Smooth muscle cell (in vitro differentiated cells): ENCODE results near the gene ACBD7. TPM values are rescaled to one million over a fixed set of nuclear protein-coding genes. Genes with fewer than 3 reads are reported as not detected.

ENCODE experiments used
- DNase-seq: peaks from one replicate; lab custom pipeline; 2025; ENCODE audit not compliant: unreplicated experiment; lab: John Stamatoyannopoulos, UW
- H2AFZ ChIP-seq: fragments of 200-600 bp; sonication (generic); 2 replicates; pipeline ENCODE4 v1.6.0; 2016; ENCODE audit warnings: antibody characterized with exemption, low read depth, mild to moderate bottlenecking
- H3F3A ChIP-seq: fragments of 200-600 bp; sonication (generic); 2 replicates; pipeline ENCODE4 v1.6.0; 2017; ENCODE audit warnings: antibody characterized with exemption, low read depth
- H3K27ac ChIP-seq: fragments of 200-600 bp; sonication (generic); 2 replicates; pipeline ENCODE4 v1.5.1; 2016; ENCODE audit warnings: low read depth, mild to moderate bottlenecking
- H3K27me3 ChIP-seq: fragments of 200-600 bp; sonication (generic); 2 replicates; pipeline ENCODE4 v1.6.1; 2016; ENCODE audit warnings: low read depth, mild to moderate bottlenecking
- H3K36me3 ChIP-seq: fragments of 200-600 bp; sonication (generic); 2 replicates; pipeline ENCODE4 v1.5.1; 2016; ENCODE audit warnings: low read depth
- H3K4me1 ChIP-seq: fragments of 200-600 bp; sonication (generic); 2 replicates; pipeline ENCODE4 v1.5.1; 2016; ENCODE audit warnings: low read depth
- H3K4me2 ChIP-seq: fragments of 200-600 bp; sonication (generic); 2 replicates; pipeline ENCODE4 v1.6.0; 2016; ENCODE audit warnings: mild to moderate bottlenecking
- H3K4me3 ChIP-seq: fragments of 200-600 bp; sonication (generic); 2 replicates; pipeline ENCODE4 v1.5.1; 2016; ENCODE audit warnings: mild to moderate bottlenecking
- H3K79me2 ChIP-seq: fragments of 200-600 bp; sonication (generic); 2 replicates; pipeline ENCODE4 v1.6.0; 2016; ENCODE audit warnings: low read depth, mild to moderate bottlenecking
- H3K9ac ChIP-seq: fragments of 200-600 bp; sonication (generic); 2 replicates; pipeline ENCODE4 v1.6.0; 2016; ENCODE audit warnings: low read depth
- H3K9me3 ChIP-seq: fragments of 200-600 bp; sonication (generic); replicated peaks from 2 replicates; pipeline ENCODE4 v1.5.1; 2016; ENCODE audit warnings: low read depth
- H4K20me1 ChIP-seq: fragments of 200-600 bp; sonication (generic); 2 replicates; pipeline ENCODE4 v1.6.0; 2016; ENCODE audit warnings: low read depth
- CTCF ChIP-seq: fragments of 200-600 bp; sonication (generic); IDR thresholded peaks from 2 replicates; pipeline ENCODE4 v1.5.1; 2017; ENCODE audit warnings: borderline replicate concordance, mild to moderate bottlenecking, antibody characterized with exemption; ENCODE audit not compliant: insufficient read depth, poor library complexity, severe bottlenecking
- WGBS: methylation state at CpG from one replicate; pipeline ENCODE4 v1.1.7; 2016; ENCODE audit warnings: low lambda C conversion rate; 5-methylcytosine and 5-hydroxymethylcytosine counted together
- polyA plus RNA-seq: library from polyadenylated mRNA; unstranded; fragments of >200 nt; fragmentation: Nextera tagmentation; extraction: Ambion mirVana; gene quantifications from 2 replicates; pipeline ENCODE4 v1.2.1, GENCODE V29; 2016
- total RNA-seq: library from RNA; depleted of rRNA; stranded (reverse); fragments of >200 nt; gene quantifications from 2 replicates; pipeline ENCODE4 v1.2.3, GENCODE V29; 2014

Gene ACBD7
- total and polyA plus RNA-seq, 2 experiments from 2014 or later: not detected

GRCh38 chr10:15091418-15091817 is 2.8 kb upstream of the ACBD7 start:
- Histone ChIP-seq H3K27me3 (no peaks in the 10 kb centered on the region), H3K36me3 (no peaks in the 10 kb centered on the region), H3K4me1 (no peaks in the 10 kb centered on the region), H3K9ac (no peak overlapping the region), H4K20me1 (no peaks in the 10 kb centered on the region), H3K4me3 (no peak overlapping the region), H2AFZ (no peak overlapping the region), H3K27ac (no peak overlapping the region), H3F3A (no peaks in the 10 kb centered on the region), H3K4me2 (no peak overlapping the region), H3K9me3 (no peaks in the 10 kb centered on the region), H3K79me2 (no peaks in the 10 kb centered on the region)
- TF ChIP-seq CTCF: no peak
- 81% methylated on average over 5 of the region's 5 CpGs for WGBS
- no peak for DNase-seq

GRCh38 chr10:15084502-15084922 is 4.1 kb downstream of the ACBD7 start:
- Histone ChIP-seq H3K4me3 (no peak overlapping the region), H3K79me2 (no peaks in the 10 kb centered on the region), H3K27ac (no peak overlapping the region), H2AFZ (no peak overlapping the region), H3K9ac (no peak overlapping the region), H3K9me3 (no peaks in the 10 kb centered on the region), H4K20me1 (no peaks in the 10 kb centered on the region), H3K36me3 (no peaks in the 10 kb centered on the region), H3K4me2 (no peak overlapping the region), H3F3A (no peaks in the 10 kb centered on the region), H3K4me1 (no peaks in the 10 kb centered on the region), H3K27me3 (no peaks in the 10 kb centered on the region)
- no peak for TF ChIP-seq CTCF
- no peak for DNase-seq
- 76% methylated on average over 7 of the region's 7 CpGs for WGBS

GRCh38 chr10:15083674-15084501 is 4.7 kb downstream of the ACBD7 start:
- TF ChIP-seq CTCF: no peak
- H3K4me1 ChIP-seq: no peaks in the 10 kb centered on the region
- WGBS: 92% methylated on average over 18 of the region's 18 CpGs
- H3K27me3 ChIP-seq: no peaks in the 10 kb centered on the region
- H3K27ac ChIP-seq: no peak overlapping the region
- H3K4me2 ChIP-seq: no peak overlapping the region
- no peaks in the 10 kb centered on the region for H3K79me2 ChIP-seq
- no peaks in the 10 kb centered on the region for H3K36me3 ChIP-seq
- no peaks in the 10 kb centered on the region for H3F3A ChIP-seq
- H3K9me3 ChIP-seq: no peaks in the 10 kb centered on the region
- no peaks in the 10 kb centered on the region for H4K20me1 ChIP-seq
- H2AFZ ChIP-seq: no peak overlapping the region
- no peak overlapping the region for H3K9ac ChIP-seq
- no peak overlapping the region for H3K4me3 ChIP-seq
- no peak for DNase-seq

- H3K9me3 ChIP-seq: no peaks in the 10 kb centered on the region
- no peak overlapping the region for H3K4me3 ChIP-seq
- no peak for TF ChIP-seq CTCF
- H3K4me2 ChIP-seq: no peak overlapping the region
- H3K4me1 ChIP-seq: no peaks in the 10 kb centered on the region
- H3K9ac ChIP-seq: no peak overlapping the region
- H3F3A ChIP-seq: no peaks in the 10 kb centered on the region
- no peak overlapping the region for H3K27ac ChIP-seq
- DNase-seq: no peak
- H3K36me3 ChIP-seq: no peaks in the 10 kb centered on the region
- H4K20me1 ChIP-seq: no peaks in the 10 kb centered on the region
- no peak overlapping the region for H2AFZ ChIP-seq
- no peaks in the 10 kb centered on the region for H3K79me2 ChIP-seq
- H3K27me3 ChIP-seq: no peaks in the 10 kb centered on the region
- 90% methylated on average over 3 of the region's 3 CpGs for WGBS
These were observed 13.2 kb downstream of the ACBD7 start for GRCh38 chr10:15075421-15075820.
